Stimulated activated CD4-positive, alpha-beta T cell treated with anti-CD3 and anti-CD28 coated beads, Interleukin-15, amount 100 ng/mL, for 1 hour (primary cell): ENCODE results near the gene COL16A1.

Source experiments
- DNase-seq, 2 donors: peaks; one replicate each; pipeline ENCODE4 v3.0.0-alpha.2; 2020; ENCODE audit warnings: low read depth in 1 of 2, low spot score in 1 of 2

Gene COL16A1

GRCh38 chr1:31703431-31704270, at the start of gene COL16A1:
Gene COL16A1 (minus strand): TSS chr1:31704017. CDS start chr1:31702193, 1,824 bp downstream.
- DNase-seq, result no peak

GRCh38 chr1:31752952-31753475, 49.2 kb upstream of the COL16A1 start:
- no peak for DNase-seq

- DNase-seq, result no peak
These were observed 48.4 kb upstream of the COL16A1 start for GRCh38 chr1:31752258-31752657.

- no peak for DNase-seq
These were observed 48.0 kb upstream of the COL16A1 start for GRCh38 chr1:31751822-31752241.

- DNase-seq, result no peak
These were observed 47.2 kb upstream of the COL16A1 start for GRCh38 chr1:31750858-31751510.

- no peak for DNase-seq
These were observed 46.2 kb upstream of the COL16A1 start for GRCh38 chr1:31749785-31750735.

GRCh38 chr1:31748365-31748764, 44.5 kb upstream of the COL16A1 start:
- no peak for DNase-seq

- DNase-seq, result no peak
These were observed 43.5 kb upstream of the COL16A1 start for GRCh38 chr1:31747304-31747703.

GRCh38 chr1:31746687-31747086, 42.9 kb upstream of the COL16A1 start:
- DNase-seq, result no peak

- no peak for DNase-seq
These were observed 42.3 kb upstream of the COL16A1 start for GRCh38 chr1:31745946-31746670.

GRCh38 chr1:31745096-31745945, 41.5 kb upstream of the COL16A1 start:
- DNase-seq, result peak in 1 of 2 donors; percentile 27

GRCh38 chr1:31744165-31744888, 40.5 kb upstream of the COL16A1 start:
- DNase-seq, result no peak

GRCh38 chr1:31742462-31743212, 38.8 kb upstream of the COL16A1 start:
- no peak for DNase-seq

- no peak for DNase-seq
These were observed 35.5 kb upstream of the COL16A1 start for GRCh38 chr1:31739346-31739745.

- peak in 1 of 2 donors; percentile 26 for DNase-seq
These were observed 32.9 kb upstream of the COL16A1 start for GRCh38 chr1:31736675-31737074.

GRCh38 chr1:31735571-31735970, 31.8 kb upstream of the COL16A1 start:
- DNase-seq, result no peak

GRCh38 chr1:31734582-31735107, 30.8 kb upstream of the COL16A1 start:
- DNase-seq, result no peak
